HG02798 (cell line): ENCODE measurements around the gene GPR63.

Experiments
- ATAC-seq: cut with Tn5 transposase; IDR thresholded peaks from one replicate; pipeline ENCODE4 v1.9.1; 2021; ENCODE audit warnings: mild to moderate bottlenecking; ENCODE audit not compliant: unreplicated experiment, poor library complexity

GPR63 gene

DNA sequence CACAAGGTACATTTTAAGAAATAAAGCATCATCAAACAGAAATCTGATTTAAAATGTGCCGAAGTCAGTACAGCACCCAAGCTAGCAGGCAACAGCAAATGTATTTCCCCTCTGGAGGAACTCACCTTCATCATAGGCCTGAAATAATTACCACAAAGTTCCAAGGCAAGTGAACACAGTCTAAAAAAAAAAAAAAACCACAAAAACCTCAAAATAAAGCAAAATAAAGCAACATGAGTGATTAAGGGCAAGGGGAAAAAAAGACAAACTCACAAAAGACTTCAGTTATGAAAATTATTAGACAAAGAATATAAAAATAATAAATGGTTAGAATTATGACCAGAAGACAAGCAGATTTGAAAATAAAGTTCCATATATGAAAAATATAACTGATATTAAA lies 10.4 kb downstream of the GPR63 start:
- ATAC-seq, result no peak

DNA sequence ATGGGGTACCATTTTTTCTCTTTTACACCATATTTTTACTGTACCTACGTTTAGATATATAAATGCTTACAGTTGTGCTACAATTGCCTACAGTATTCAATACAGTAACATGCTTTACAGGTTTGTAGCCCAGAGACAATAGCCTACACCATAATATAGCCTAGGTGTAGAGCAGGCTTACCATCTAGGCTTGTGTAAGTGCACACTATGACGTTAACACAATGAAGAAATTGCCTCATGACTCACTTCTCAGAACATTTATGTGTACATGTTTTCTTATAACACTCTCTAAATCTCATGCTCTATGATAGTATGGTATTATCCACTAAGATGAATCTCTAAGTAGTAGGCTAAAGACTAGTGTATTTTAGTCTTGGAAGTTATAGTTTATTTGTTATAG lies 13.5 kb downstream of the GPR63 start:
- no peak for ATAC-seq

GRCh38 chr6:96821034-96821433 lies 16.2 kb downstream of the GPR63 start:
- no peak for ATAC-seq

GRCh38 chr6:96816301-96816817 lies 20.9 kb downstream of the GPR63 start:
- ATAC-seq, result no peak

GRCh38 chr6:96814625-96815024 lies 22.7 kb downstream of the GPR63 start:
- ATAC-seq, result no peak

DNA sequence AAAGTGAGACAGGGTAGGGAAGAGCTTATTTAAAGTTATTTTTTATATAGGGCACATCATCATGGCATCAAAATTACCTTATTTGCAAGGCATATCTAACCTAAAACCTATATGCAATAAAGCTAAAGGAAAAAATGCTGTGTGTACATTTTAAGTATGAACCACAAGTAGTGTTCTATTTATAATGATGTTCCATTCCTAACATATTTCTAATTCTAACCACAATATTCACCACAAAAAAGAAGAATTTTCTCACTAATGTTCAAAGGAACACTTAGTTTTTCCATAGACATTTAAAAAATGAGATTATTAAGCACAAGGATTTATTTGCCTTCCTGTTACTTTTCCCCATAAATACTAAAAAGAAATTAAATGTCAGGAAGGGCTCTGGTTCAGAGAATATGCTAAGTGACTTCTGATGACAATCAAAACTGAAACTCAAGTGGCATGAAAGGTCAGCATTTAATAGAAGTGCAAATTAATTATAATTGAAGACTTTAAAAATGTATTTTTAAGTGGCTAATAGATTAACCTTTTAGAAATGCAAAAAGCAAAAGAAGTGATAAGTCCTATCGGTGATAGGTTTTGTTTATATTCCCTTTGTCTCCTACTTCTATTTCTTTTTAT lies 25.1 kb downstream of the GPR63 start:
- no peak for ATAC-seq

DNA sequence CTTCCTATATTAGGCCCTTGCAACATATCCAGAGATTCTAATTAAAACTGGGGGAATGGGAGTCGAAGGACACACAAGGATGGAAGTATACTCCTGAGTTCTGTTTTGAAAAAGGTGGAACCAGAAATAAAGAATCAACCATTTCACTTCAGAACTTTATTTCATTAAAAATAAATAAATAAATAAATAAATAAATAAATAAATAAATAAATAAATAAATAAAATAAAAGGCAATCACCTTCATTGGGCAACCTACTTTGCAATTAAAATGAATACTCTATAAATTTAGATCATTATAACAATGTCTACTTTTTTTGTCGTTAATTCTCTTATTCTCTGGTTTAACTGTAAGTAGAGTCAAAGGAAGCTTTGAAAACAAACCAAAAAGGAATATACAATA lies 25.6 kb downstream of the GPR63 start:
- no peak for ATAC-seq

DNA sequence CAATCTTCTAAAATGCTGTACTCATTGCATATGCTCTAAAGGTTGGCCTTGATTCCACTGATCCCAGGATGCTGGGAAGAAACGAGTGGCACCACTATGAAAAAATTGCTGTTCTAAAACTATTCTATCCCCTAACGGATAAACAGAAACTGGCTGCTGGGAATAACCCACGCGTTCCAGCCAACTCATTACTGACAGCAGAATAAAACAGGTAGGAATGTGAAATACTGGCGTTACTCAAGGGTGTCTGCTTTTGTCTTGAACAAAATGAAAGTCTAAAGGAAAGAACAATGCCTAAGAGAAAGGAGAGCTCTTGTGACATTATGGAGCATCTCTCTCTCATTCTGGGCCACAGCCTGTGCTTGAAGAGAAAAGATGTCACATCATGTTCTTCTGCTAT lies 26.1 kb downstream of the GPR63 start:
- ATAC-seq, result no peak

- no peak for ATAC-seq
These were observed 28.2 kb downstream of the GPR63 start for GRCh38 chr6:96809119-96809518.

DNA sequence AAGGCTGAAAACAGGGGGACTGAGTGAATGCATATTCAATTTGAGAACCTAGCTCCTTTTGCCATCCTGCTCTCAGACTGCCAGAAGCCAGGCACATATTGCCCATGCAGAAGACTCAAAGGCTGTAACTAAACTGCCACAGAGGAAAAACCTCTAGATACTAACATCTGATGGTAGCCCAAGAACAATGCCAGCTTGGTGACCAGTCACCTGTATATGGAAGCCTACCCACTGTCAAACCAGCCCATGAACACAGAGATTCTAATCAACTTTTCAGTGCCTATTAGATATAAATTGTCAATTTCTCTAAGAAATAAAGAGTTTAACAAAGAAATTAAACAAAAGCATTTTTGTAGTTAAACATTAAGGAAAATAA lies 34.2 kb downstream of the GPR63 start:
- no peak for ATAC-seq

DNA sequence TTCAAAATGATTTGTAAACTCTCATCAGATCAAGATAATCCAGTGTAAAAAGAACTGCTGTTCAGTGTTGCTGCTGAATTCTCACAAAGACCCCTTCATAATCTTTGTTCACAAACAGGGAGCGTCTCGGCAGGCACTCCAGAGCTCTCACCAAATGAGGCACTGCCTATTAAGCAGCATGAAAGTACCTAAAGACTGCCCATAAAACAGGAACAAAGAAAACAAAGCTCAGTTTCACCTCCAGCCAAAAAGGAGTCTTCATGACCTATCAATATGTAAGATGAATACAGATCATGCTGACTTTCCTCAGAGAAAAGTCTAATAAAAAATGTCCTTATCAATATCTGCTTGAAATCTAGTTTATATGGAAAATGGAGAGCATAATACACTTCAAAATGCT lies 41.8 kb downstream of the GPR63 start:
- peak; percentile 77 for ATAC-seq

GRCh38 chr6:96794980-96795379 lies 42.3 kb downstream of the GPR63 start:
- ATAC-seq, result no peak

GRCh38 chr6:96792561-96793190 lies 44.6 kb downstream of the GPR63 start:
- no peak for ATAC-seq

GRCh38 chr6:96789871-96790270 lies 47.4 kb downstream of the GPR63 start:
- no peak for ATAC-seq

DNA sequence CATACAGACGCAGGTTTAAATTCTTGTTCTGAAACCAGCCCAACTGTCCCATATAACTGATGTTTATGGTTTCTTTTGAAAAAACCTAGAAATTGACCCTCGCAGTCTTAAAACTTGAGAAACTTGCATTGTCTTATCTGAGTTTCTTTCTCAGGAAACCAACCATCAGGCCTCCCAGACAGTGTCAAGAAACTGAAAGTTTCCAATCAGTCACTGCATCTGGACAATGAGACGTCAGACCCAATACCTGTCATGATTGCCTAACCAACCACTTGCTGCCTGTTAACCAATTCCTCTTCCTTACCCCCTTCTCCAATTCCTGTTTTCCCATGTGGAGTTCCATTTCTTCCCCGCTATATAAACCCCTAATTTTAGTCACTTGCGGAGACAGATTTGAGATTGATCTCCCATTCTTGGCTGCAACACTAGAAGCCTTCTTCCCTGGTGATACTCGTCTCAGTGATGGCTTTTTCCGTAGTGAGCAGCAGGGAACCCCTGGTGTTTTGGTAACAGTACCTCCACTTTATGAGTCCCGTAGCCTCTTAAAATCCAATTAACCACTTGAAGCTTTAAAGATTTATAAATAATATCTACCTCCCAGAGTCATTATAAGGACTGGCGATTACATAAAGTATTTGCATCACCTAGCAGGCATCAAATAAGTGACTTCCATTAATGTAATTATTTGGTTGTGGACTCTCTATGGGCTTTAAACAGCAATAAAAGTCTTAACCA lies 49.3 kb downstream of the GPR63 start:
- no peak for ATAC-seq

DNA sequence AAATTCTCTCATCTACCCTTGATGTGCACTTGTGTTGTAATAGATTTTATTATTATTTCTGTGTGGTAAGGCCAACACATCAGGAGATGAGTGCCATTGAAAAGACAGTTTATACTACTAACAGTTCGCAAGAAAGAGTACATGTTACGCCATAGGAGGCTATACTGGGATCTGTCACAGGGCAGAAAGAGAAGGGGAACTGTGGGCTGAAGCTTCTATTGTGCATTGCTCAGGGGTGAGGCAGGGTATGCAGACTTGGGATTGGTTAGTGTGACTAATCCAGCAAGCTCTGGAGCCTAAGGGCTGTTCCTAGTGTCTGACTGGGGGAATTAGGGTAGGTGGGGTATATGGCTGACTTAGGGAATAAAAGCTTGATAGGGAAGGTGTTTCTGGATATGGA lies 50.9 kb downstream of the GPR63 start:
- ATAC-seq, result no peak

DNA sequence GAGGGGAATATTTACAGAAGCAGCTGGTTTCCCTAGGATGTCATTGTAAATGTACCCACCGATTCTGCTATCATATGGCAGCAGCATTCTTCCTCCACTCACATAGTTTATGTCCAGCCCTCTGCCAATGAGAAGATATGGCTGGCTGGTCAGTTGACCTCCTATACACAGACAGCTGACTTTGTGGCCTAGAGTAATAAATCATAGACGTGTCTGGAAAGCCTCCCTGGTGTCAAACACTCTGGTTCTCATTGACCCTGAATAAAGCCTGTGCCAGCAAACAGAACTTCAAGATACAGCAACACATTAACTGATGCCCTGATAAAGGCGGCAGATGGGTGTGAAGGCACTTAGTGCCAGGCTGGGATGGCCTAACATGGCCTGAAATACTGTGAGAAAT lies 52.6 kb downstream of the GPR63 start:
- ATAC-seq, result no peak

DNA sequence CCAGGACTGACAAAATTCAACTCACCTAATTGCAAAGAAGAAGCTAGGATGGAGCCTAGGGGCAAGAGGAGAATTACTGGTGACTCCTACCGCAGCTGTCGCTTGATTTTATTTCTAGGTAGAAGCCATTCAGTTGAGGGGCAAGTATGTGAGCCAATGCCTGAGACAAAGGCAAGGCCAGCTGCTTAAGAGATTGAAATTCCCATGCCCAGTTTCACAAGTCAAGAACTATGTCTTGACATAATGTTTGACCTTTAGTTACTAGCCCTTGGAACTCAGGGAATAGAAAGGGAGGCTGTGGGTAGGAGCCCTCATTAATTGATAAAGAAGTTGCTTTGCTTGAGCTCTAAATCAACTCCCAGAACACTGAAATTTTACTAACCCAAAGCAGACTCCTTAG lies 54.0 kb downstream of the GPR63 start:
- no peak for ATAC-seq

DNA sequence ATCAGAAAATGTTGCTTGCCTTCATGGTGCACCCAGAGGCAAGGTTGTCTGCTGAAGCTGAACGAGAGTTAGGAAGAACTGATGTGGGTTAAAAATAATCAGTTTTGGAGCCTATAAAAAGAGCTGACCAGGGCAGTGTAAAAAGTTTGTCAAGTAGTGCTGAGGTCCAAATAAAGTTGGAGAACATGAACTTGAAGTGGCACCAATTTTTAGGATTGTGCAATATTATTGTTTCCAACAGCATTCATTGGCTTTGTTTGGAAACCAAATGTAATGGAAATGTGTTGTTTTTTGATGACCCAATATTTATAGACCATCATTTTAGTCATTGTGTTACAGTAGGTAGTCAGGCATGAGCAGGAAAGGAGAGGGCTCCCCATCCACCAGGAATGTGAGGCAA lies 55.7 kb downstream of the GPR63 start:
- ATAC-seq, result no peak

GRCh38 chr6:96777113-96777512 lies 60.2 kb downstream of the GPR63 start:
- no peak for ATAC-seq

- no peak for ATAC-seq
These were observed 61.4 kb downstream of the GPR63 start for GRCh38 chr6:96775727-96776400.
